B cell (primary cell): Measurements from ENCODE around the gene FAR1. TPM values are rescaled to one million over a fixed set of nuclear protein-coding genes. Genes with fewer than 3 reads are reported as not detected.

Source experiments
- ATAC-seq: fragments of 200-7000 bp; cut with Tn5 transposase; one replicate; pipeline ENCODE4 v1.10.0; 2021; ENCODE audit warnings: low read depth, mild to moderate bottlenecking, moderate number of reproducible peaks, moderate library complexity
- CTCF ChIA-PET: fragments of 350-600 bp; sonication (Branson Sonifier 250); formaldehyde crosslinking; loops from one replicate; lab custom pipeline; 2021; ENCODE audit warnings: antibody characterized with exemption, inconsistent platforms; lab: Charles Lee
- POLR2A ChIA-PET: fragments of 350-600 bp; sonication (Branson Sonifier 250); formaldehyde crosslinking; loops from one replicate; lab custom pipeline; 2021; ENCODE audit warnings: antibody characterized with exemption; lab: Charles Lee
- DNase-seq: peaks from one replicate; pipeline ENCODE4 v3.0.0; 2013
- H2AFZ ChIP-seq: 2 replicates; pipeline ENCODE4 v1.6.1; 2012; ENCODE audit warnings: mild to moderate bottlenecking, low read depth, low read length; ENCODE audit not compliant: insufficient read depth, poor library complexity, severe bottlenecking
- H3K27ac ChIP-seq, 2 donors: 1 replicate in 1 of 2; 2 replicates in 1 of 2; pipeline ENCODE4 v1.5.1; 2012 to 2013; ENCODE audit warnings: low read length in 2 of 2, mild to moderate bottlenecking in 2 of 2, moderate library complexity in 1 of 2
- H3K27me3 ChIP-seq, 4 experiments: fragments of 200-600 bp in 1 of 4; sonication (generic) in 1 of 4; replicated peaks in 1 of 4; 1 replicate in 2 of 4; 2 replicates in 2 of 4; pipeline versions ENCODE4 v1.6.1 to v1.7.0; 2013 to 2016; ENCODE audit warnings: low read length in 3 of 4, mild to moderate bottlenecking in 2 of 4, mixed read lengths in 1 of 4, moderate library complexity in 1 of 4; ENCODE audit not compliant: insufficient read depth in 4 of 4, control insufficient read depth in 3 of 4; ENCODE audit errors: control extremely low read depth in 1 of 4
- H3K36me3 ChIP-seq, 2 experiments: replicated peaks in 1 of 2; 1 replicate in 1 of 2; 2 replicates in 1 of 2; pipeline versions ENCODE4 v1.6.1 to v1.7.1; 2013; ENCODE audit warnings: low read length in 1 of 2; ENCODE audit not compliant: insufficient read depth in 2 of 2, control insufficient read depth in 1 of 2; ENCODE audit errors: control extremely low read depth in 1 of 2, extremely low read depth in 1 of 2
- H3K4me1 ChIP-seq, 2 donors: fragments of 200-600 bp in 1 of 2; sonication (generic) in 1 of 2; 1 replicate in 1 of 2; 2 replicates in 1 of 2; pipeline versions ENCODE4 v1.5.1 to v1.6.1; 2013 to 2017; ENCODE audit warnings: low read length in 2 of 2; ENCODE audit not compliant: control insufficient read depth in 2 of 2, insufficient read depth in 2 of 2
- H3K4me2 ChIP-seq: replicated peaks from 2 replicates; pipeline ENCODE3; 2012; ENCODE audit warnings: mild to moderate bottlenecking, low read depth, low read length; ENCODE audit not compliant: poor library complexity, severe bottlenecking
- H3K4me3 ChIP-seq, 5 experiments: fragments of 200-600 bp in 1 of 5; sonication (generic) in 1 of 5; 1 replicate in 3 of 5; 2 replicates in 2 of 5; pipeline versions ENCODE4 v1.5.1 to v1.7.0; 2011 to 2016; ENCODE audit warnings: low read length in 4 of 5, mild to moderate bottlenecking in 4 of 5, low read depth in 2 of 5, control low read depth in 1 of 5, moderate library complexity in 1 of 5; ENCODE audit not compliant: insufficient read depth in 1 of 5; ENCODE audit errors: control extremely low read depth in 1 of 5, extremely low read depth in 1 of 5
- H3K79me2 ChIP-seq: fragments of 200-600 bp; sonication (generic); one replicate; pipeline ENCODE4 v1.6.0; 2016; ENCODE audit warnings: low read length; ENCODE audit not compliant: control insufficient read depth, insufficient read depth
- H3K9ac ChIP-seq: fragments of 200-600 bp; sonication (generic); 2 replicates; pipeline ENCODE4 v1.6.1; 2017; ENCODE audit warnings: mild to moderate bottlenecking, low read length, moderate library complexity
- H3K9me3 ChIP-seq, 3 donors: one replicate each; pipeline versions ENCODE4 v1.6.1 to v1.7.1; 2013; ENCODE audit warnings: low read length in 2 of 3; ENCODE audit not compliant: control insufficient read depth in 2 of 3, insufficient read depth in 1 of 3; ENCODE audit errors: control extremely low read depth in 1 of 3
- H4K20me1 ChIP-seq: 2 replicates; pipeline ENCODE4 v1.6.0; 2012; ENCODE audit warnings: mild to moderate bottlenecking, low read length; ENCODE audit not compliant: insufficient read depth, control insufficient read depth, poor library complexity, severe bottlenecking
- H3K27ac Mint-ChIP-seq: one replicate; pipeline ENCODE4 v1.8.0; 2021; ENCODE audit warnings: mixed read lengths
- H3K27me3 Mint-ChIP-seq: one replicate; pipeline ENCODE4 v1.8.0; 2021; ENCODE audit warnings: mixed read lengths
- H3K4me1 Mint-ChIP-seq: one replicate; pipeline ENCODE4 v1.8.0; 2021; ENCODE audit warnings: mixed read lengths
- H3K4me3 Mint-ChIP-seq: one replicate; pipeline ENCODE4 v1.8.0; 2021; ENCODE audit warnings: mixed read lengths
- H3K9me3 Mint-ChIP-seq: one replicate; pipeline ENCODE4 v1.8.0; 2022; ENCODE audit warnings: mixed read lengths; ENCODE audit not compliant: insufficient read depth
- EZH2 ChIP-seq: IDR thresholded peaks from 2 replicates; pipeline ENCODE4 v1.6.1; 2012; ENCODE audit warnings: borderline replicate concordance, low read depth, mild to moderate bottlenecking, moderate library complexity, low read length; ENCODE audit not compliant: insufficient read depth, poor library complexity, severe bottlenecking
- WGBS: methylation state at CpG from one replicate; pipeline ENCODE4 v1.1.5; 2013; ENCODE audit warnings: missing lambda C conversion rate; ENCODE audit not compliant: insufficient coverage; 5-methylcytosine and 5-hydroxymethylcytosine counted together
- intact Hi-C: fragments of 100-400 bp; cut with micrococcal nuclease; formaldehyde crosslinking; loops from one replicate; pipeline ENCODE4 v1.10.0; 2022
- polyA plus RNA-seq: library from polyadenylated mRNA; depleted of rRNA; stranded (reverse); fragments of >200 nt; gene quantifications from 2 replicates; pipeline ENCODE4 v1.2.3, GENCODE V29; 2012
- total RNA-seq, 2 donors: library from RNA; stranded (reverse); fragments of 120-200 nt in 1 of 2; gene quantifications; 1 replicate in 1 of 2; 2 replicates in 1 of 2; pipeline versions ENCODE4 v1.2.3 to v1.2.4, GENCODE V29; 2013 to 2022
- TF ChIP-seq, protein P1 (sequence below): fragments of 200-600 bp; IDR thresholded peaks from one replicate; pipeline ENCODE4 v1.8.0; 2022; ENCODE audit warnings: antibody characterized with exemption, mild to moderate bottlenecking

The FAR1 gene
- total and polyA plus RNA-seq, 2 donors (not counting 1 experiment from before 2014, with no cell fraction given), result 8.1 to 44.8 TPM

DNA sequence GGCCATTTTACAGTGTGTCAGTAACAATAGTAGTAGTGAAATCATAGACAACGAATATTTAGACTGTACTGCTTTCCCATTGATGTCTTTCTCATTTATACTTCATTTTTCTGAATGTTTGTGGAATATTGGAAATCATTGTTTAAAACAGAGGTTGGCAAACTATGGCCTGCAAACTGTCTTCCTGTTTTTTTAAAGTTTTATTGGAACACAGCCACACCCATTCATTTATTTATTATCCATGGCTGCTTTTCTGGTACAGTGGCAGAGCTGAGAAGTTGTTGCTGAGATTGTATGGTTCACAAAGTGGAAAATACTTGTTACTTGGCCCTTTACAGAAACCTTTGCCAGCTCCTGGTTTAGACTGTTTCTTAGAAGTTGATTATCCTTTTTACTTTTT, 13.7 kb downstream of the FAR1 start:
- TF ChIP-seq, protein P1, sequence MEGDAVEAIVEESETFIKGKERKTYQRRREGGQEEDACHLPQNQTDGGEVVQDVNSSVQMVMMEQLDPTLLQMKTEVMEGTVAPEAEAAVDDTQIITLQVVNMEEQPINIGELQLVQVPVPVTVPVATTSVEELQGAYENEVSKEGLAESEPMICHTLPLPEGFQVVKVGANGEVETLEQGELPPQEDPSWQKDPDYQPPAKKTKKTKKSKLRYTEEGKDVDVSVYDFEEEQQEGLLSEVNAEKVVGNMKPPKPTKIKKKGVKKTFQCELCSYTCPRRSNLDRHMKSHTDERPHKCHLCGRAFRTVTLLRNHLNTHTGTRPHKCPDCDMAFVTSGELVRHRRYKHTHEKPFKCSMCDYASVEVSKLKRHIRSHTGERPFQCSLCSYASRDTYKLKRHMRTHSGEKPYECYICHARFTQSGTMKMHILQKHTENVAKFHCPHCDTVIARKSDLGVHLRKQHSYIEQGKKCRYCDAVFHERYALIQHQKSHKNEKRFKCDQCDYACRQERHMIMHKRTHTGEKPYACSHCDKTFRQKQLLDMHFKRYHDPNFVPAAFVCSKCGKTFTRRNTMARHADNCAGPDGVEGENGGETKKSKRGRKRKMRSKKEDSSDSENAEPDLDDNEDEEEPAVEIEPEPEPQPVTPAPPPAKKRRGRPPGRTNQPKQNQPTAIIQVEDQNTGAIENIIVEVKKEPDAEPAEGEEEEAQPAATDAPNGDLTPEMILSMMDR, result no peak
- no peak for TF ChIP-seq EZH2
- no CpG with 5 or more reads among the region's 1 CpG for WGBS
- no peaks in the 10 kb centered on the region for H3K27me3 ChIP-seq
- Mint-ChIP-seq H3K27ac (no peak overlapping the region), H3K4me1 (peaks cover 38% of the 10 kb centered on the region), H3K27me3 (no peaks in the 10 kb centered on the region), H3K9me3 (no peaks in the 10 kb centered on the region), H3K4me3 (no peak overlapping the region)
- POLR2A ChIA-PET, result no interaction called here
- peaks cover 74% of the 10 kb centered on the region for H3K79me2 ChIP-seq
- H3K27ac ChIP-seq, result no peak overlapping the region
- ATAC-seq, result no peak
- no peak overlapping the region for H3K4me2 ChIP-seq
- H4K20me1 ChIP-seq, result peaks cover 51% of the 10 kb centered on the region
- no peak overlapping the region for H2AFZ ChIP-seq
- H3K9me3 ChIP-seq, result no peaks in the 10 kb centered on the region
- H3K4me3 ChIP-seq, result no peak overlapping the region
- no peak overlapping the region for H3K9ac ChIP-seq
- intact Hi-C loops, result no loop called here
- H3K4me1 ChIP-seq, result peaks cover 3 to 6% of the 10 kb centered on the region in 2 donors
- CTCF ChIA-PET, result no interaction called here
- DNase-seq, result no peak
- H3K36me3 ChIP-seq, result no peaks in the 10 kb centered on the region

DNA sequence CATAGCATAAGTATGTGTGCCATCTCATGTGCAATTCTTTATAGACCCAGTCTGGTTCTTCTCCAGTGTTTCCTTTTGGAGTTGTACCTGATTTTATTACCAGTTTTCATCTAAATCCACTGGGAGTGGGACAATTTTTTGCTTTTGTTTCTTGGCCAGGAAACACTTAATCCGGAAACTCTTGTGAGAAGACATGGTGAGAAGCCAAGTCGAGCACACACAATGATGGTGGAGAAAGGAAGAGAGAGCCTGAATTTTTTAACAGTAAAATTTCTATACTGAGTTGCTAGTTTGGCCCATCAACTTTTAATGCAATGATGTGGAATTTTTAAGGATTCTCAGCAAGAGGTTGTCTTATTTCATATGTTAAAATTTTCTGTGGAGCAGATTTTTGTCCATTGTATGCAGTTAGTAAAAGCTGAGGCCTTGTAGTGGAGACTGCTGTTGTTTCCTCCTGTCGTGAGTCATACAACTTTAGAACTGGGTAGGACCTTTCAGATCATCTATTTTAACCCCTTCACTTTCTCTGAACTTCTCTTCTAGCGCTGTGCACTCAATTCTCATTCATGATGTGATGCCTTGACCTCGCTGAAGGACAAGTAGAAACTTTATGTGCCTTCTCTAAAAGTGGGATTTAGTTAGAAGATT, 17.1 kb downstream of the FAR1 start:
- no peak for TF ChIP-seq EZH2
- TF ChIP-seq, protein P1, result no peak
- H3K9me3 ChIP-seq, result no peaks in the 10 kb centered on the region
- DNase-seq (no peak), ATAC-seq (no peak)
- intact Hi-C loops, result no loop called here
- H3K4me1 ChIP-seq, result peaks cover 1 to 3% of the 10 kb centered on the region in 2 donors
- ChIA-PET POLR2A (no interaction called here), CTCF (interaction anchor here (0.6 kb wide), 1 partner anchor 15 kb away, joined by 3 read pairs; no protein-coding TSS in a partner anchor)
- H3K27ac ChIP-seq, result no peak overlapping the region
- Mint-ChIP-seq H3K27ac (no peak overlapping the region), H3K27me3 (no peaks in the 10 kb centered on the region), H3K4me3 (no peak overlapping the region), H3K4me1 (peaks cover 21% of the 10 kb centered on the region), H3K9me3 (no peaks in the 10 kb centered on the region)
- H3K4me2 ChIP-seq, result no peak overlapping the region
- 80% methylated on average over 1 of the region's 5 CpGs for WGBS
- H3K27me3 ChIP-seq, result no peaks in the 10 kb centered on the region
- H2AFZ ChIP-seq, result no peak overlapping the region
- H3K9ac ChIP-seq, result no peak overlapping the region
- peaks cover 60% of the 10 kb centered on the region for H4K20me1 ChIP-seq
- peaks cover 86% of the 10 kb centered on the region for H3K79me2 ChIP-seq
- peaks cover 0 to 2% of the 10 kb centered on the region in 2 experiments for H3K36me3 ChIP-seq
- H3K4me3 ChIP-seq, result no peak overlapping the region
